Measurements from ENCODE around the gene UHMK1.
"Not testable (repeated sequence)": the region's sequence is repeated elsewhere in the genome, so short reads cannot be mapped to it uniquely, and the experiment has no call there.

UHMK1 gene

GRCh38 chr1:162497723-162498495 lies at the start of gene UHMK1:
Gene UHMK1 (plus strand): TSS chr1:162497818. CDS start chr1:162498001, 183 bp downstream.
- DNase-seq (ENCODE audit: low read depth in 1 of 2, low spot score in 1 of 2): peak; percentile 79 to 81

- not testable (repeated sequence) for DNase-seq (ENCODE audit: low read depth in 1 of 2, low spot score in 1 of 2)
Observed at GRCh38 chr1:162454361-162454760, 43.3 kb upstream of the UHMK1 start.

- no peak for DNase-seq (ENCODE audit: low read depth in 1 of 2, low spot score in 1 of 2)
Observed at GRCh38 chr1:162456323-162456722, 41.3 kb upstream of the UHMK1 start.

- DNase-seq (ENCODE audit: low read depth in 1 of 2, low spot score in 1 of 2): no peak
Observed at GRCh38 chr1:162458236-162458635, 39.4 kb upstream of the UHMK1 start.

GRCh38 chr1:162462425-162462824 lies 35.2 kb upstream of the UHMK1 start:
- not testable (repeated sequence) for DNase-seq (ENCODE audit: low read depth in 1 of 2, low spot score in 1 of 2)

GRCh38 chr1:162463021-162463420 lies 34.6 kb upstream of the UHMK1 start:
- DNase-seq (ENCODE audit: low read depth in 1 of 2, low spot score in 1 of 2): no peak

- DNase-seq (ENCODE audit: low read depth in 1 of 2, low spot score in 1 of 2): no peak
Observed at GRCh38 chr1:162466797-162467196, 30.8 kb upstream of the UHMK1 start.

GRCh38 chr1:162470216-162470615 lies 27.4 kb upstream of the UHMK1 start:
- no peak for DNase-seq (ENCODE audit: low read depth in 1 of 2, low spot score in 1 of 2)

GRCh38 chr1:162471290-162471853 lies 26.2 kb upstream of the UHMK1 start:
- DNase-seq (ENCODE audit: low read depth in 1 of 2, low spot score in 1 of 2): no peak

GRCh38 chr1:162475089-162475488 lies 22.5 kb upstream of the UHMK1 start:
- no peak for DNase-seq (ENCODE audit: low read depth in 1 of 2, low spot score in 1 of 2)

GRCh38 chr1:162475539-162476185 lies 22.0 kb upstream of the UHMK1 start:
- DNase-seq (ENCODE audit: low read depth in 1 of 2, low spot score in 1 of 2): no peak

GRCh38 chr1:162476620-162477019 lies 21.0 kb upstream of the UHMK1 start:
- no peak for DNase-seq (ENCODE audit: low read depth in 1 of 2, low spot score in 1 of 2)

- no peak for DNase-seq (ENCODE audit: low read depth in 1 of 2, low spot score in 1 of 2)
Observed at GRCh38 chr1:162485236-162485635, 12.4 kb upstream of the UHMK1 start.

- DNase-seq (ENCODE audit: low read depth in 1 of 2, low spot score in 1 of 2): no peak
Observed at GRCh38 chr1:162487241-162487640, 10.4 kb upstream of the UHMK1 start.

GRCh38 chr1:162488219-162488618 lies 9.4 kb upstream of the UHMK1 start:
- DNase-seq (ENCODE audit: low read depth in 1 of 2, low spot score in 1 of 2): no peak

- not testable (repeated sequence) for DNase-seq (ENCODE audit: low read depth in 1 of 2, low spot score in 1 of 2)
Observed at GRCh38 chr1:162495531-162496233, 1.9 kb upstream of the UHMK1 start.

- DNase-seq (ENCODE audit: low read depth in 1 of 2, low spot score in 1 of 2): no peak
Observed at GRCh38 chr1:162497104-162497722, 405 bp upstream of the UHMK1 start.

- DNase-seq (ENCODE audit: low read depth in 1 of 2, low spot score in 1 of 2): no peak
Observed at GRCh38 chr1:162498496-162498810, 835 bp downstream of the UHMK1 start.

GRCh38 chr1:162500805-162501204 lies 3.2 kb downstream of the UHMK1 start:
- DNase-seq (ENCODE audit: low read depth in 1 of 2, low spot score in 1 of 2): no peak

GRCh38 chr1:162502077-162502476 lies 4.5 kb downstream of the UHMK1 start:
- DNase-seq (ENCODE audit: low read depth in 1 of 2, low spot score in 1 of 2): no peak

- no peak for DNase-seq (ENCODE audit: low read depth in 1 of 2, low spot score in 1 of 2)
Observed at GRCh38 chr1:162502928-162503327, 5.3 kb downstream of the UHMK1 start.
